ENCODE measurements around the gene CHST8. TPM values are rescaled to one million over a fixed set of nuclear protein-coding genes. Genes with fewer than 3 reads are reported as not detected.

The CHST8 gene
- total and polyA plus RNA-seq, 8 donors = 0.23 to 25.5 TPM; not detected in 6

GRCh38 chr19:33622505-33622808 lies 704 bp downstream of the CHST8 start:
- H3K27ac ChIP-seq = no peak overlapping the region
- H3K27me3 ChIP-seq = peaks cover 12 to 98% (median 49%) of the 10 kb centered on the region in 3 donors
- H3K36me3 ChIP-seq = no peaks in the 10 kb centered on the region
- intact Hi-C loops (cut with DNase I; ENCODE audit: low total_unique reads) = no loop called here
- peak in 1 of 2 donors; percentile 26 for DNase-seq
- 0 to 2% (median 0%) methylated on average over 11 to 35 of the region's 35 CpGs for WGBS, 5 donors
- peak overlapping the region; percentile 46 to 65 (median 55) for H3K4me3 ChIP-seq
- H3K9me3 ChIP-seq = no peaks in the 10 kb centered on the region
- peaks cover 19 to 24% (median 23%) of the 10 kb centered on the region in 4 donors for H3K4me1 ChIP-seq
- no peak for TF ChIP-seq POLR2A (IDR thresholded peaks at IDR 0.05)
- TF ChIP-seq POLR2AphosphoS5 (IDR thresholded peaks at IDR 0.05) = no peak
- TF ChIP-seq CTCF (IDR thresholded peaks at IDR 0.05) = no peak
- no peak for TF ChIP-seq EP300 (IDR thresholded peaks at IDR 0.05)

- WGBS, 5 donors = 2 to 4% (median 3%) methylated on average over 16 to 64 of the region's 64 CpGs
- Histone ChIP-seq H3K27ac (no peak overlapping the region), H3K27me3 (peaks cover 12 to 98% (median 49%) of the 10 kb centered on the region in 3 donors), H3K4me3 (peak overlapping the region; percentile 46 to 65 (median 55)), H3K36me3 (no peaks in the 10 kb centered on the region), H3K4me1 (peaks cover 19 to 24% (median 23%) of the 10 kb centered on the region in 4 donors), H3K9me3 (no peaks in the 10 kb centered on the region)
- peak in 1 of 2 donors; percentile 23 for DNase-seq
- no peak for TF ChIP-seq POLR2AphosphoS5 (IDR thresholded peaks at IDR 0.05)
- TF ChIP-seq CTCF (IDR thresholded peaks at IDR 0.05) = no peak
- no peak for TF ChIP-seq POLR2A (IDR thresholded peaks at IDR 0.05)
- no peak for TF ChIP-seq EP300 (IDR thresholded peaks at IDR 0.05)
- intact Hi-C loops (cut with DNase I; ENCODE audit: low total_unique reads) = no loop called here
These were observed 1.2 kb downstream of the CHST8 start for GRCh38 chr19:33622809-33623511.

- TF ChIP-seq POLR2A (IDR thresholded peaks at IDR 0.05) (no peak), CTCF (IDR thresholded peaks at IDR 0.05) (no peak), EP300 (IDR thresholded peaks at IDR 0.05) (no peak), POLR2AphosphoS5 (IDR thresholded peaks at IDR 0.05) (no peak)
- intact Hi-C loops (cut with DNase I; ENCODE audit: low total_unique reads) = no loop called here
- peaks cover 19 to 24% (median 23%) of the 10 kb centered on the region in 4 donors for H3K4me1 ChIP-seq
- H3K4me3 ChIP-seq = no peak overlapping the region
- H3K36me3 ChIP-seq = no peaks in the 10 kb centered on the region
- H3K27me3 ChIP-seq = peaks cover 12 to 100% (median 55%) of the 10 kb centered on the region in 3 donors
- no peak for DNase-seq
- H3K27ac ChIP-seq = no peak overlapping the region
- WGBS, 5 donors = 40 to 64% (median 49%) methylated on average over 5 of the region's 5 CpGs
- no peaks in the 10 kb centered on the region for H3K9me3 ChIP-seq
These were observed 2.8 kb downstream of the CHST8 start for GRCh38 chr19:33624586-33624985.

GRCh38 chr19:33627526-33627925 lies 5.8 kb downstream of the CHST8 start:
- DNase-seq = no peak
- 75 to 81% (median 78%) methylated on average over 5 of the region's 5 CpGs for WGBS, 5 donors
- no peak overlapping the region for H3K27ac ChIP-seq
- intact Hi-C loops (cut with DNase I; ENCODE audit: low total_unique reads) = no loop called here
- no peaks in the 10 kb centered on the region for H3K9me3 ChIP-seq
- TF ChIP-seq EP300 (IDR thresholded peaks at IDR 0.05) = no peak
- no peak for TF ChIP-seq POLR2AphosphoS5 (IDR thresholded peaks at IDR 0.05)
- no peak for TF ChIP-seq CTCF (IDR thresholded peaks at IDR 0.05)
- no peak for TF ChIP-seq POLR2A (IDR thresholded peaks at IDR 0.05)
- peaks cover 6 to 90% (median 34%) of the 10 kb centered on the region in 3 donors for H3K27me3 ChIP-seq
- H3K4me1 ChIP-seq = peaks cover 8 to 10% (median 9%) of the 10 kb centered on the region in 4 donors
- H3K36me3 ChIP-seq = no peaks in the 10 kb centered on the region
- H3K4me3 ChIP-seq = no peak overlapping the region
